ENCODE data around the gene KIFBP. TPM values are rescaled to one million over a fixed set of nuclear protein-coding genes. Genes with fewer than 3 reads are reported as not detected.
"Not testable (repeated sequence)": the region's sequence is repeated elsewhere in the genome, so short reads cannot be mapped to it uniquely, and the experiment has no call there.

KIFBP gene
- 10 to 100 TPM; 16.3 to 17.5 TPM for total RNA-seq

DNA sequence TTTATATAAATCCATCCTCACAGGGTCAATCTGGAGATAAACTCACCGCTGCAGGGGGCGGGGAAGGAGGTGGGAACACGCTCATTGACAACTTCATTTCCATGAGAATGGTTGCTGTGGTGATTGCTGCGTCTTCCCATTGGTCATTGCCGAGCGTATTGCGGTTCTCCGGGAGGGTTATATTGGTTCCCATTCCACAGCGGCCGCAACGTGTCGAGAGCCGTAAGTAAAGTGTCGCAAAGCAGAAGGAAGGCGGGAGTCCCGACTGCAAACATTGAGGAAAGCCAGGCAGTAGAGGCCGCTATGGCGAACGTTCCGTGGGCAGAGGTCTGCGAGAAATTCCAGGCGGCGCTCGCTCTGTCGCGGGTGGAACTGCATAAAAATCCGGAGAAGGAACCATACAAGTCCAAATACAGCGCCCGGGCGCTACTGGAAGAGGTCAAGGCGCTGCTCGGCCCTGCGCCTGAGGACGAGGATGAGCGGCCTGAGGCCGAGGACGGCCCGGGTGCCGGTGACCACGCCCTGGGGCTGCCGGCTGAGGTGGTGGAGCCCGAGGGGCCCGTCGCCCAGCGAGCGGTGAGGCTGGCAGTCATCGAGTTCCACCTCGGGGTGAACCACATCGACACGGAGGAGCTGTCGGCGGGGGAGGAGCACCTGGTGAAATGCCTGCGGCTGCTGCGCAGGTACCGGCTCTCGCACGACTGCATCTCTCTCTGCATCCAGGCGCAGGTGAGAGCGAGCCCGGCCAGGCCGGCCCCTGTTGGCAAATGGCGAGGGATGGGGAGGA lies at the start of gene KIFBP:
TSS of gene KIFBP (plus strand) at position 274 of the 787 bp plus-strand sequence. CDS start at position 304, 30 bp downstream.
- Mint-ChIP-seq H3K4me1 (ENCODE audit: low read depth) (peaks cover 61% of the 10 kb centered on the region), H3K36me3 (ENCODE audit: insufficient read depth in 2 of 2) (peaks cover 3 to 9% of the 10 kb centered on the region in 2 donors), H3K4me3 (peak within 1 kb of the TSS; percentile 92 to 94), H3K27me3 (ENCODE audit: low read depth) (no peaks in the 10 kb centered on the region), H3K27ac (peak within 1 kb of the TSS; percentile 98), H3K9me3 (no peaks in the 10 kb centered on the region)
- DNase-seq: peak; percentile 80 to 86
- ATAC-seq (replicated peaks in 1 of 2): peak; percentile 83 to 85

GRCh38 chr10:68938884-68939283 lies 49.7 kb upstream of the KIFBP start:
- Mint-ChIP-seq H3K4me1 (ENCODE audit: low read depth) (peaks cover 15% of the 10 kb centered on the region), H3K4me3 (no peak overlapping the region), H3K27me3 (ENCODE audit: low read depth) (no peaks in the 10 kb centered on the region), H3K27ac (peak overlapping the region; percentile 93), H3K36me3 (ENCODE audit: insufficient read depth in 2 of 2) (peaks cover 4 to 23% of the 10 kb centered on the region in 2 donors), H3K9me3 (no peaks in the 10 kb centered on the region)
- DNase-seq (no peak), ATAC-seq (replicated peaks in 1 of 2) (no peak)

DNA sequence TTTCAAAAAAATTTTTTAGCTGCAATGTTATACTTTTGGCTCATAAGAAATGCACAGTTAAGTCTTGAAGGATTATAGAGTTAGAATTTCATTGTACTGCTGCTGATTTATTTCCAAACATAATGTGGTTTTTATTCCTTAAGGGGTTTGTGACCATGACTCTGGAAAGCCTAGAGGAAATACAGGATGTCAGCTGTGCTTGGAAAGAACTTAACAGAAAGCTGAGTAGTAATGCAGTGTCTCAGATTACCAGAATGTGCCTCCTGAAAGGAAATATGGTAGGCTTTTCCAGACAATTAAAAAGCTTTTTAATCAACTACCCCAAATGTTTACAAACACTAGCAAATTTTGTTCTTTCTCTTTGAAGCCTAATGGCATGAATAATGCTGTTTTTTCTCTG lies 47.7 kb upstream of the KIFBP start:
- not testable (repeated sequence) for H3K27ac Mint-ChIP-seq; H3K27me3 Mint-ChIP-seq (ENCODE audit: low read depth); ATAC-seq (replicated peaks in 1 of 2); H3K9me3 Mint-ChIP-seq; H3K4me3 Mint-ChIP-seq; H3K4me1 Mint-ChIP-seq (ENCODE audit: low read depth); DNase-seq
- H3K36me3 Mint-ChIP-seq (ENCODE audit: insufficient read depth in 2 of 2): peaks cover 4 to 27% of the 10 kb centered on the region in 2 donors

- DNase-seq: no peak
- Mint-ChIP-seq H3K4me3 (no peak overlapping the region), H3K36me3 (ENCODE audit: insufficient read depth in 2 of 2) (peaks cover 0 to 18% of the 10 kb centered on the region in 2 donors), H3K4me1 (ENCODE audit: low read depth) (peaks cover 12% of the 10 kb centered on the region), H3K9me3 (no peaks in the 10 kb centered on the region), H3K27ac (no peak overlapping the region), H3K27me3 (ENCODE audit: low read depth) (no peaks in the 10 kb centered on the region)
- ATAC-seq (replicated peaks in 1 of 2): no peak
Observed at GRCh38 chr10:68950598-68950997, 38.0 kb upstream of the KIFBP start.

DNA sequence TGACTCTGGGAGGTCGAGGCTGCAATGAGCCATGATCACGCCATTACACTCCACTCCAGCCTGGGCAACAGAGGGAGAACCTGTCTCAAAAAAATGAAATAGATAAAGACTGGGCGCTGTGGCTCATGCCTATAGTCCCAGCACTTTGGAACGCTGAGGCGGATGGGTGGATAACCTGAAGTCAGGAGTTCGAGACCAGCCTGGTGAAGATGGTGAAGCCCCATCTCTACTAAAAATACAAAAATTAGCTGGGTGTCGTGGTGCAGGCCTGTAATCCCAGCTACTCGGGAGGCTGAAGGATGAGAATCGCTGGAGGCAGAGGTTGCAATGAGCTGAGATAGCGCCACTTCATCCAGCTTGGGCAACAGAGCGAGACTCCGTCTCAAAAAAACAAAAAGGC lies 33.7 kb upstream of the KIFBP start:
- peak overlapping the region; percentile 74 for H3K27ac Mint-ChIP-seq
- ATAC-seq (replicated peaks in 1 of 2): no peak
- no peak for DNase-seq
- peaks cover 35% of the 10 kb centered on the region for H3K4me1 Mint-ChIP-seq (ENCODE audit: low read depth)
- H3K9me3 Mint-ChIP-seq: no peaks in the 10 kb centered on the region
- H3K4me3 Mint-ChIP-seq: peak overlapping the region; percentile 73 to 95
- H3K36me3 Mint-ChIP-seq (ENCODE audit: insufficient read depth in 2 of 2): peaks cover 11 to 29% of the 10 kb centered on the region in 2 donors
- no peaks in the 10 kb centered on the region for H3K27me3 Mint-ChIP-seq (ENCODE audit: low read depth)

GRCh38 chr10:68955355-68955831 lies 33.2 kb upstream of the KIFBP start:
- H3K36me3 Mint-ChIP-seq (ENCODE audit: insufficient read depth in 2 of 2): peaks cover 12 to 31% of the 10 kb centered on the region in 2 donors
- H3K4me3 Mint-ChIP-seq: peak overlapping the region; percentile 95 to 100
- DNase-seq (peak in 1 of 2 donors; percentile 46), ATAC-seq (replicated peaks in 1 of 2) (peak; percentile 35 to 38)
- peaks cover 40% of the 10 kb centered on the region for H3K4me1 Mint-ChIP-seq (ENCODE audit: low read depth)
- no peaks in the 10 kb centered on the region for H3K27me3 Mint-ChIP-seq (ENCODE audit: low read depth)
- peak overlapping the region; percentile 99 for H3K27ac Mint-ChIP-seq
- H3K9me3 Mint-ChIP-seq: no peaks in the 10 kb centered on the region

- ATAC-seq (replicated peaks in 1 of 2): peak; percentile 89
- DNase-seq: peak; percentile 88 to 92
- H3K9me3 Mint-ChIP-seq: no peaks in the 10 kb centered on the region
- H3K4me1 Mint-ChIP-seq (ENCODE audit: low read depth): peaks cover 45% of the 10 kb centered on the region
- peaks cover 12 to 33% of the 10 kb centered on the region in 2 donors for H3K36me3 Mint-ChIP-seq (ENCODE audit: insufficient read depth in 2 of 2)
- peak within 1 kb of the TSS; percentile 99 for H3K27ac Mint-ChIP-seq
- peak within 1 kb of the TSS; percentile 95 to 100 for H3K4me3 Mint-ChIP-seq
- no peaks in the 10 kb centered on the region for H3K27me3 Mint-ChIP-seq (ENCODE audit: low read depth)
Observed at GRCh38 chr10:68955832-68956532, 32.6 kb upstream of the KIFBP start, which contains the start of gene DDX21. TSS of gene DDX21 (plus strand) at chr10:68956170. CDS start at chr10:68956226, 56 bp downstream.

DNA sequence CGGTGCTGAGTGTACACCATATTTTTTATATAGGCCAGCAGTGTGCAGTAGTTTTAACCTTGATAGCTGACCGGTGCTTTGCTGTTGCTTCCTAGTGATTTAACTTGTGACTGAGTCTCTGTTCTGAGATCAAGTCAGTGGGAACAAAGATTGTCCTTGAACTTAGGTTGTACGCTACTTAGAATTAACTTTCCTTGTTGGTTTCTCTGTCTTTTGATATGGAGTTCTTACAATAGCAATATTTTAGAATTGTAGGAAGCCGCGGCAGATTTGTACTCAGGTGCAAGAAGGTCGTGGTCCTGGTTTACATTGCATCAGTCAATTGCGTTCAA lies 31.4 kb upstream of the KIFBP start:
- H3K4me1 Mint-ChIP-seq (ENCODE audit: low read depth): peaks cover 56% of the 10 kb centered on the region
- H3K36me3 Mint-ChIP-seq (ENCODE audit: insufficient read depth in 2 of 2): peaks cover 14 to 38% of the 10 kb centered on the region in 2 donors
- no peak for ATAC-seq (replicated peaks in 1 of 2)
- peak overlapping the region; percentile 99 for H3K27ac Mint-ChIP-seq
- no peak for DNase-seq
- no peaks in the 10 kb centered on the region for H3K27me3 Mint-ChIP-seq (ENCODE audit: low read depth)
- H3K4me3 Mint-ChIP-seq: peak overlapping the region; percentile 95 to 100
- H3K9me3 Mint-ChIP-seq: no peaks in the 10 kb centered on the region

DNA sequence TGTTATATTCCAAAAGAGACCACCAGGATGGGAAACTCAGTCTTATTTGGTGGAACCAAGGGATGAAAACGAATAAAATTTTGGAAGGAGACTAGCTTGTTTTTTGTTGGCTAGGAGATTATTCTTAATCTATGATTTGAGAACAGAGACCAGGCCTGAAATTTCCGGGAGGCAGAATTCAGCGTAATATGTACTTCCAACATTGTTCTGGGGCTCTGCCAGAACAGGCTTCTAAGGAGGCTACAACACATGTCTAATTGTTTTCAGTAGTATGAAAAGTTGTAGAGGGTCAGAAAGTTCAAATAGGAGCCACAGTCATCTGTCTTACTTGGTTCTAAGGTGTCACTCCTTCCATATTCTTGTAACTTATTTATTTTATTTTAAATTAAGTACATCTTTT lies 30.9 kb upstream of the KIFBP start:
- ATAC-seq (replicated peaks in 1 of 2): no peak
- Mint-ChIP-seq H3K27me3 (ENCODE audit: low read depth) (no peaks in the 10 kb centered on the region), H3K9me3 (no peaks in the 10 kb centered on the region), H3K4me3 (peak overlapping the region; percentile 95 to 100), H3K4me1 (ENCODE audit: low read depth) (peaks cover 58% of the 10 kb centered on the region), H3K27ac (peak overlapping the region; percentile 99), H3K36me3 (ENCODE audit: insufficient read depth in 2 of 2) (peaks cover 14 to 40% of the 10 kb centered on the region in 2 donors)
- no peak for DNase-seq

DNA sequence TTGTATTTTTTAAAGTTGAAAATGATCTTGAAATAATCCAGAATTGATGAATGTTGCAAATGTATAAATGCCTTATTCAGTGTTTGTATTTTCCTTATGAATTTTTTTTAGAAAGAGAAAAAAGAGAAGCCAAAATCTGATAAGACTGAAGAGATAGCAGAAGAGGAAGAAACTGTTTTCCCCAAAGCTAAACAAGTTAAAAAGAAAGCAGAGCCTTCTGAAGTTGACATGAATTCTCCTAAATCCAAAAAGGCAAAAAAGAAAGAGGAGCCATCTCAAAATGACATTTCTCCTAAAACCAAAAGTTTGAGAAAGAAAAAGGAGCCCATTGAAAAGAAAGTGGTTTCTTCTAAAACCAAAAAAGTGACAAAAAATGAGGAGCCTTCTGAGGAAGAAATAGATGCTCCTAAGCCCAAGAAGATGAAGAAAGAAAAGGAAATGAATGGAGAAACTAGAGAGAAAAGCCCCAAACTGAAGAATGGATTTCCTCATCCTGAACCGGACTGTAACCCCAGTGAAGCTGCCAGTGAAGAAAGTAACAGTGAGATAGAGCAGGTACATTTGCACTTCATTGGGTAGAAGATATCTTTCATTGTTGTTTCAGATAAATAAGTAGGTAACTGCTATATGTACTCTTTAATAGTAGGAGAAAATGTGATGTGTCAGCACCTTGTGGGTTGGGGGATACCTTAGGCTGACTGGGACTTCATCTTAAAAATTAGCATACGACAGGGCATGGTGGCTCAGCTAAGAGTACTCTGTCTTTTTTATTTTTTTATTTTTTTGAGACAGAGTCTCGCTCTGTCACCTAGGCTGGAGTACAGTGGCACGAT lies 28.7 kb upstream of the KIFBP start:
- Mint-ChIP-seq H3K27ac (peak overlapping the region; percentile 83), H3K9me3 (no peaks in the 10 kb centered on the region), H3K36me3 (ENCODE audit: insufficient read depth in 2 of 2) (peaks cover 15 to 43% of the 10 kb centered on the region in 2 donors), H3K4me3 (peak overlapping the region; percentile 35 to 61), H3K4me1 (ENCODE audit: low read depth) (peaks cover 47% of the 10 kb centered on the region), H3K27me3 (ENCODE audit: low read depth) (no peaks in the 10 kb centered on the region)
- DNase-seq: no peak
- no peak for ATAC-seq (replicated peaks in 1 of 2)

DNA sequence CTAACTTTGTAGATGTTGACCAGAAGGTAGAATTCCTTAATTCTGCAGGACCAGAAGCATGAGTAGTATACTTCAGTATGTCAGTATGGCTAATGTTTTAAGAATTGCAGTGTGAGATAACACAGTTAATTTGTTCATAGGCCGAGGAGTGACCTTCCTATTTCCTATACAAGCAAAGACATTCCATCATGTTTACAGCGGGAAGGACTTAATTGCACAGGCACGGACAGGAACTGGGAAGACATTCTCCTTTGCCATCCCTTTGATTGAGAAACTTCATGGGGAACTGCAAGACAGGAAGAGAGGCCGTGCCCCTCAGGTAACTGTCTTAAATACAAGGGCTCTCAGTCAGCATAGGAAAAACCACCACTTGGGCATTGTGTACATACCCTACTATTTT lies 25.5 kb upstream of the KIFBP start:
- H3K4me1 Mint-ChIP-seq (ENCODE audit: low read depth): peaks cover 41% of the 10 kb centered on the region
- no peak for DNase-seq
- H3K27ac Mint-ChIP-seq: no peak overlapping the region
- H3K36me3 Mint-ChIP-seq (ENCODE audit: insufficient read depth in 2 of 2): peaks cover 7 to 49% of the 10 kb centered on the region in 2 donors
- no peak for ATAC-seq (replicated peaks in 1 of 2)
- H3K4me3 Mint-ChIP-seq: no peak overlapping the region
- no peaks in the 10 kb centered on the region for H3K27me3 Mint-ChIP-seq (ENCODE audit: low read depth)
- no peaks in the 10 kb centered on the region for H3K9me3 Mint-ChIP-seq

GRCh38 chr10:68973975-68974374 lies 14.6 kb upstream of the KIFBP start:
- Mint-ChIP-seq H3K36me3 (ENCODE audit: insufficient read depth in 2 of 2) (peaks cover 16 to 51% of the 10 kb centered on the region in 2 donors), H3K27ac (peak overlapping the region; percentile 7), H3K4me3 (no peak overlapping the region), H3K9me3 (no peaks in the 10 kb centered on the region), H3K27me3 (ENCODE audit: low read depth) (no peaks in the 10 kb centered on the region), H3K4me1 (ENCODE audit: low read depth) (peaks cover 6% of the 10 kb centered on the region)
- no peak for DNase-seq
- no peak for ATAC-seq (replicated peaks in 1 of 2)

Data from activated T-cell treated with anti-CD3 and anti-CD28 coated beads, Interleukin-2, amount 50 U/mL, for 72 hours (primary cell).